Thyroid gland (tissue), 4 donors: ENCODE measurements around the gene CCND1.
"Not testable (repeated sequence)": the region's sequence is repeated elsewhere in the genome, so short reads cannot be mapped to it uniquely, and the experiment has no call there.

Experiments used
- CTCF ChIP-seq, 6 experiments: fragments of 200-600 bp in 3 of 6; fragments of 450-650 bp in 3 of 6; sonication (generic) in 3 of 6; IDR thresholded peaks; one replicate each; pipeline ENCODE4 v1.5.1; 2016 to 2019; ENCODE audit warnings: antibody characterized with exemption in 6 of 6, mild to moderate bottlenecking in 2 of 6, inconsistent platforms in 1 of 6, moderate library complexity in 1 of 6
- POLR2A ChIP-seq, 2 donors: fragments of 450-650 bp; IDR thresholded peaks; one replicate each; pipeline ENCODE4 v1.6.1; 2017; ENCODE audit warnings: antibody characterized with exemption in 2 of 2, mild to moderate bottlenecking in 2 of 2, moderate library complexity in 1 of 2

- not testable (repeated sequence) for TF ChIP-seq CTCF, POLR2A (IDR thresholded peaks at IDR 0.05)
Observed at GRCh38 chr11:69622097-69622681, 18.8 kb upstream of the CCND1 start.
